HG03135 (cell line): ENCODE results near the gene NIPSNAP3A.

Source experiments
- ATAC-seq: cut with Tn5 transposase; IDR thresholded peaks from one replicate; pipeline ENCODE4 v1.9.1; 2021; ENCODE audit warnings: mild to moderate bottlenecking, moderate library complexity; ENCODE audit not compliant: unreplicated experiment

NIPSNAP3A gene

DNA sequence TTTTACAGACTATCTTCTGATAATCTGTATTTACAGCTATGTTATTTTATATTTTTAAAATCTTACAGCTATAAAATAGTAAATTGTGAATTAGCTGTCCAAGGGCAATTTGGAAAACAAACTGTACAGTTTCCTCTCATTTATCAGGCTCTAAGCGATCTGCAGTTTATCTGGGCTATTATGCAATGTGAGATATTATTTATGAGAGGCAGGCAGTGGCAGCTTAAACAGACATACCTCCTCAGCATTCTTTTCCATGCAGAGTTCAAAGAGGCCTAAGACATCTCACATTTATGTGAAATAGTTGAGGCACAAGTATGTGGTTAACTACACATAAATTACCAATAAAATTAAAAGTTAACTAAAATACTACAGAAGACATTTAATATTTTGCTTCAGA lies 26.6 kb downstream of the NIPSNAP3A start:
- ATAC-seq = no peak

- peak; percentile 92 for ATAC-seq
These were observed 27.5 kb downstream of the NIPSNAP3A start for GRCh38 chr9:104774831-104775573.

- ATAC-seq = peak; percentile 65
These were observed 28.1 kb downstream of the NIPSNAP3A start for GRCh38 chr9:104775574-104775936.

- ATAC-seq = peak; percentile 1
These were observed 28.5 kb downstream of the NIPSNAP3A start for GRCh38 chr9:104775976-104776375.

DNA sequence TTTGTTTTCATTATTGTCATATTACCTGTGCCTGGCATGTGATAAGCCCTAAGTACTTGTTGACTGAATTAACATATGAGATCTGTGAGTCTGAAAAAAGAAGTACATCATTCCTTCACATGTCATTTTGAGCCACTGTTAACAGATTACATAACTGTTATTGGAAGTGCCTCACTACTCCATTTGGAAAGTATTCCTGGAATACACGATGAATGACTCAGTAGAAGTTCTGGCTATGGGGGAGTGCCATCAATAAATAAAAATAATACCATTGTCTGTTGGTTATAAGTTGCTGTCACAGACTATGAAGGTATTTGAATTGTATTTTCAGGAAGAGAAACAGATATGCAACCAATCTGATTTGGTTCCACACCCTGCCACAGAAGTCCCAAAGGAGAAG lies 29.3 kb downstream of the NIPSNAP3A start:
- no peak for ATAC-seq

- no peak for ATAC-seq
These were observed 31.3 kb downstream of the NIPSNAP3A start for GRCh38 chr9:104778802-104779201.

GRCh38 chr9:104779334-104779733 lies 31.9 kb downstream of the NIPSNAP3A start:
- no peak for ATAC-seq

- ATAC-seq = no peak
These were observed 32.6 kb downstream of the NIPSNAP3A start for GRCh38 chr9:104779946-104780535.

DNA sequence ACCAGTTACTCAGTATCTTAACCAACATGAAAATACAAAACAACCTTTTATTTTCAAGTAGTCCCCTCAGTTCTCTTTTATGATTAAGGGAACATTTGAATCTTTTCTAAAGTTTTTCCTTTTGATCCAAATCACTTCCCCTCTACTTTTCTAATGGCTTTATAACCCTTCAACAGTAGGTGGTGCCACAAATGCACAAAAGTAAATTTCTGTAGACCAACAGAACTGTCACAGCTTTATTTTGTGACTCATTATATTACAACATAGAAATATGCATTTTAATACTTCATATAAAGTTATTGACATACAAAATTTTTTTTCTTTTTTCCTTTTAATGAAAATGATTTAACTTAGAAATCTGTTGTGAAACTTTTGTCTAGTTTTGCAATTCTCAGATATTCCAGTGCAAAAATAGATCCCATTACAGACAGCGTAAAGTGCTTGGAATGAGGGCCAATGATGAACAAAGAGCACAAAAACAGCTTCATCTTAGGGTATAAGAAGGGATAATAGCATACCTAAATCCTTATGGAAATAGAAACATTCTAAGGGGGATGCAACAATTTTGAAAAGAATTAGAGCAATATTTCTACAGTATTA lies 33.4 kb downstream of the NIPSNAP3A start:
- ATAC-seq = peak; percentile 37

DNA sequence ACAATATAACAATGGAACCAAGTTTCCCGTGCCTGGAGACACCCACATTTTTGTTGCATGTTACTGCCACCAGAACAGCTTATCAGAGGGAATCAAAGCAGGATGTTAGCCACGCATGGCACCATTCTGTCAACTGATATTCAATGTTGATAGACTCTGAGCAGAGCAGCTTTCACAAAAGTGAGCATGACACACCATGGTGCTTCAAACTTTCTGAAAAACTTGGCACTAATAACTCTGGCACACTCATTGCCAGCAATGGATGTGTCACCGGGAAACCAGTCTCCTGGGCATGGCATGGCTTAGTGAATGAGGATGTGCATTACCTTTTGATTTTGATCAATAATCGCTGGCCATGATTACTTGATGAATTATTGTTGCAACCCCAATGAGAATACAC lies 36.1 kb downstream of the NIPSNAP3A start:
- ATAC-seq = no peak

- ATAC-seq = peak; percentile 64
These were observed 36.6 kb downstream of the NIPSNAP3A start for GRCh38 chr9:104784098-104784497.

DNA sequence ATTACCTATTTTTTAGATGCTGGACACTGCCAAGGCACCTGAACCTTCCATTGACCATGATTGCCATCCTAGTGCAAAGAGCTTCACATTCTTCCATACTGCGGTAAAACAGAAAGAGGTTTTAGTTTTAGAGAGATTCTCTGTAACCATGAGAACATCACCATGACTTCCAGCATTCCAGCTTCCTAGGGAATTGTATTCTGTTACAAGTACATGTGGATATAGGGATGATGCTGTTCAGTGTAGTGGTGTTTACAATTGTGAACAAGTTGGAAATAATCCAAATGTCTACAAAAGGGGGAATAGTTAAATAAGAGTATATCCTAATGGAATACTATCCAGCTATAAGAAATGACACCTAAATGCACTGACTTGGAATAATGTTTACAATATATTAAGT lies 38.8 kb downstream of the NIPSNAP3A start:
- ATAC-seq = no peak

DNA sequence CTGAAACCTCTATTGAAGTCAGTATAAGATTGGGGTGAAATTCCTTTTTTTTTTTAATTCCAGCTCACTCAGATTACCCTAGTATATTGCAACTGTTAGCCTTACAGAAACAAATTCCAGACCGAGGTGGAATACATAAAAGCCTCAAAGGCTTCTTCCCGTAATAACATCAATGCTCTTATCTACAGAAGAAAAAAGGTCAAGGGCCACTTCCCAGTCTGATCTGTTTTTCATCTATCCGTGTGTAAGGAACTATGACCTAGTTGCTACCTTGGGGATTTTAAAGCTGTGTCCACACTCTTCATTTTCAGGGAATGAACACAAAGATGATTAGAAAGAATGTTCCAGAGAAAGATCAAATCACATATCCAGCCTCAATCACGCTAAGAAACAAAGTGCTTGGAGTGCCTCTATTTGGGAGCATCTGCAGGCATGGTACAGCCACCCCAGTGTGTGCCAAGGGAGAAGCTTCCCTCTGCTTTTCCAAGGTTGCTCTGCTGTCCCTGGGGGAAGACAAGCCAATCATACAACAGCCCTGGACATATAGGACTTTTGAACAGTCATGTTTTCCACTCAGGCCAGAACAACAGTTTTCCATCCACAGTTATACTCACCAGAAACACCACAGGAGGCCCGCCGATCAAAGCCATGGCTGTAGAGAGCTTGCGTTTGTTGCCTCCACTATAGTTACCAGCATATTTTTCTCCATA lies 40.0 kb downstream of the NIPSNAP3A start:
- ATAC-seq = no peak

DNA sequence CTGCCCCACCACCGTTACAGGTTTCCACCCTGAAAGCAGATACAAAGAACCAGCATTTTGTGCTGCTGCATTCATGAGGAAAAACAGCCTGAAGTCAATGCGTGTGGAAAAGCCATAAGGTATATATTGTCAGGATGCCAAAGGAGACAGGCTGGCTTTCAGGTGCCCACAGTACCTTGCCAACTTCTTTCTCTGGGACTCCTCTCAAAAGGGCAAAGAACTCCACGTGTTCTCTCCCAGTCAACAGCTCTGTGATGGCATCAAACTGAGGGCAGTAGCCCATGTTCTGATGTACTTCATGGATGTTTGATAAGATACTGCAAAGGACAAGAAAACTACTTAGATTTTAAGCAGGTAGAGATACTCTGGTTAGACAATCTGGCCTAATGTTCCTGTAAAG lies 40.8 kb downstream of the NIPSNAP3A start:
- no peak for ATAC-seq

DNA sequence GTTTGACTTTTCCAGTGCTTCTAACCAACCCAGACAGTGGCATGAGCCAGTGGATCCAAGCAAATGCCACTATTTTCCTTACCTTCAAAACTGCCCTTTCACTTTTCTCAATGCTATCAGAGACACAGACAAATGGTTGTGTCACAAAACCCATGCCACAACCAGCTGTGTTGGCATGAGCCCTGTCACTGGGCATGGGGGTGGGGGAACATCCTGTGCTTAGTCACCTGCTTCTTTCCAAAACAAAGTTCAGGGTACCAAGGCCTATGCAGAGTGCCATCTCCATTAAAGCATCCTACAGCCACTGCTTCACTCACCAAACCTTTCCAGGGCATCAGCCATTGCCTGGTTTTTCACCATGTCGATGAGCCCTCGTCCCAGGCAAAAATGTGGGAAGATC lies 46.6 kb downstream of the NIPSNAP3A start:
- ATAC-seq = no peak

DNA sequence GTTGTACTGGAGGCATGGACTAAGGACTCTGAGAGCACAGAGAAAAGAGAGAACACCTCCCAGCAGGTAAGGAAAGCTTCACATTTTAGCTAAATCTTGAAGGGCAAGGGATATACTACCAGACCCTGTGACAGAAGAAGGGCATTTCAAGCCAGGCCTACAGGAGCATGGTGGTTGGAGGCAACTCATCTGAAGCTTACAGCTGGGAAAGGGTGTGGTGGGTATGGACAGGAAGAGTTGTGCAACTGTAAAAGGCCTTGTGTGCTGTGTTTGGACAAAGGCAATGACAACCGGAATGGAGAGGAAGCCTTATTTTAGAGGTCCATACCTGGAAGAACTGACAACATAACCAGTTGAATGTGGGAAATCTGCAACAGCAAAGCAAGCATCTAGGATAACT lies 47.6 kb downstream of the NIPSNAP3A start:
- ATAC-seq = no peak

GRCh38 chr9:104795857-104796256 lies 48.4 kb downstream of the NIPSNAP3A start:
- no peak for ATAC-seq

DNA sequence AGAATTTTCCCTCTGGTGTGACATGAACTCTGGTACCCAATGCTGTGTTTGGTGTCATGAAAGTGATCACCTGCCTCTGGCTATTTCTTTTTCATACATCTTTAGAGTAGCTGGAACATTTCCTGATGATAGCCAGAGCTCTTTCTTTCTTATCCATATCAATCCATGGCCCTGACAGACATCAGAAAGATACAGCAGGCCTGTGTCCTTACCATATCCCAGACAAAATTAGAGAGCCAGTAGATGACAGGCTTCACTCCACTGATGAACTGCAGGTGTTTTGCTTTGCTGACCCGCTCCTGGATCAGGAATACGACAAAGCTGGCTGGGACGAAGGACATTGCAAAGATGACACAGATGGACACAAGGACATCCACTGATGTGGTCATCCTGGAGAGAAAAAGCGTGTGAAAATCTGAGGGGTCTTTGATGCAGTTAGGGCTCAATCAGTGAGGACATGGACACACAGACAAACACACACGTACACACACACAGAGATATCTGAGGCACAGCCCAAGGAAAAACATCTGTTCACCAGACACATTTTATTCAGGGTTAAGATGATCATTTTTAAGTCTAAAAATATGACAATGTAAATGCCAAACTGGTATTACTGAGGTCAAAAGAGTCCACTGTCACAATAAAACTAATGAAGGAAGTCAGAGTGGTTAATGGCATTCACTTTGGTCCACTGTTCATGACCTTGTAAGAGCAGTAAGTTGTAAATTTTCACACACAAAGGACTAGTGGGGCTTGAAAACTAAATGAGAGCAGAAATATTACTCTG lies 50.9 kb downstream of the NIPSNAP3A start:
- ATAC-seq = no peak

DNA sequence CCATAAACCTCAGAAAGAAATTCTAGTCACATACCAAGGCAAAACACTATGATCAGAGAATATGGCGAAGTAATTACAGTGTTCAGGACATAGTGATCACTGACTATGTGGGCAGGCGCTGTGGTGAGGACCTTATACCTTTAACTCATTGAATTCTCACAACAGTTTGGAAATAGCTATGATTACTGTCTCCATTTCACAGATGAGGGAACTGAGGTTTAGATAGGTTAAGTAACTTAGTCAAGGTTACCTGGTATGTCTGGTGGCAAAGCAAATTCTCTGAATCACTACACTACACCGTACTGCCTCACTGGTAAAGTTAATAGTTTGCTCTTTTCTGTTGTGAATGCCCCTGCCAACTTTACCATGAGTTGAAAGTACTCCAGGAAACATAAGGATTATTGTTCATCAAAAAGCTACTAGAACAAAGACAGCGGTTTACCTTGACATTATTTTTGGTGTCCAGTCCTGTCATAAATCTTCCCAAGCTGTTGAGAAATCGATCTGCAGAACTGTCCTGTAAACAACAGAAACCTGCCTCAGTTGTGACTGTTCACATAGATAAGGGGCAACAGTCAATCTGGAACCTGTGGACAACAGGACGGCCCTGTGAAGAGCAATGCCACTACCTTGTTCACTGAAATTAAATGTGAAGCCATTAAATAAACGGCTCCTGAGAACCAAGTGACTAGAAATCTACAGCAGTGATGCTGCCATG lies 52.7 kb downstream of the NIPSNAP3A start:
- ATAC-seq = no peak

- ATAC-seq = no peak
These were observed 54.6 kb downstream of the NIPSNAP3A start for GRCh38 chr9:104802110-104802509.
